Activated CD4-positive, alpha-beta T cell treated with anti-CD3 and anti-CD28 coated beads, Interleukin-2, Interleukin-4, amounts not matched to agents 100 ng/mL and 50 ng/mL, durations not matched to agents 16 hours and 8 hours (primary cell): ENCODE measurements around the gene IGF2.

Experiments
- DNase-seq: peaks from one replicate; pipeline ENCODE4 v3.0.0-alpha.2; 2020; ENCODE audit warnings: low spot score

Gene IGF2

DNA sequence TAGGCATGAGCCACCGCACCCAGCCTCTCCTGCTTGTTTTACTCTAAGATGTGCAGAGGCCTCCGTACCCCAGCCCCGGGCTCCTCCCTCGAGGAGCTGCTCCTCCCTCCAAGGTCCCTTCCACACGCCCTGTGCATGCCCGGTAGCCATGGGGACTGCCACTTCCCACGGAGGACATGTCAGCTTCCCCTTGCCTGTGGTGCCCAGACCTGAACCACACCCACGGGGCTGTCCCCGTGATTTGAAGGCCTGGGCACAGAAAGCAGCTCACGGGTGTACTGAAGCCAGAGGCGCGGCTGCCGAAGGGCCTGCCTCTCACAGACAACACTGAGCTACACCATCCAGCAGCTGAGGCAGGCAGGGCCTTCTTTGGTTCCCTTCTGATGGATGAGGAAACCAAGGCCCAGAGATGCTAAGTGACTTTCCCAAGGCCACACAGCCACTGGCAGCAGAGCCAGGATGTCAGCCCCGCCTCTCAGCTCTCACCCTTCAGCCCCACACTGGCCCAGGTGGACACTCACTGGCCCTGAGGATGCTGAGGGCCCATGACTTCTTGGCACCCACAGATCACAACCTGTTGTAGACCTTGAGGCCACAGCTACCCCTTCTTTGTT is 14.5 kb upstream of the IGF2 start:
- no peak for DNase-seq

DNA sequence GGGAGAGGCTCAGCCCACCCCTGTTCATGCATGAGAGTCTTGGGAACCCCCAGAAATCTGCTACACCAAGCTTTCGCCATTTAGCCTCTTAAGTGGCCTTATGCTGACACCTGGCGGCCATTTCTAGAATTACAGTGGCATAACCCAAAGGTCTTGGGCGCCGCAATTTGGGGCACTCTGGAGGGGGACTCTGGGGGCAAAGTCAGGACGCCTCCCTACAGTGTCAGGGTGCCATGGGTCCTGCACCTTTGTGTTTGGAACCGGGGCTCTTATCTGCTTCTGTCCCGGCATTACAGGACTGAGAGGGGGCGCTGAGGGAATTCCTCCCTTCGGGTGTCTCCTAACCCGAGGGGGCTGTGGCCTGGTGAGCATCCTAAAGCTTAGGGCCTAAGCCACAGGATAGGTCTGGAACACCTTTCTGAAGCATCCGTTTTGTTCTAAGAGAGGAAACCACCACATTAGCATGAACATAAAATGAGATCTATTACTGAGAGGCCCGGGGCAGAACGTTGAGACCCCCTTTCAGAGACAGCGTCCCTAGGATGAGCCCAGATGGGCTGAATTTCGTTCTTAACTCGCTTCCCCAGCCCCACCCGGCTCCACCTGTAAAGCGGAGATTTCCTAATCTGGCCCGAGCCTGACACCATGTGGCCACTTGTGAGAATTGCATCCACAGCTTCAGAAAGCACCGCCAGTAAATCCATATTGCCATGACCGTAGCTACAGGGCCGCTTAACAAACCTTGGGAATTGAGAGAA is 12.5 kb upstream of the IGF2 start:
- peak; percentile 78 for DNase-seq

DNA sequence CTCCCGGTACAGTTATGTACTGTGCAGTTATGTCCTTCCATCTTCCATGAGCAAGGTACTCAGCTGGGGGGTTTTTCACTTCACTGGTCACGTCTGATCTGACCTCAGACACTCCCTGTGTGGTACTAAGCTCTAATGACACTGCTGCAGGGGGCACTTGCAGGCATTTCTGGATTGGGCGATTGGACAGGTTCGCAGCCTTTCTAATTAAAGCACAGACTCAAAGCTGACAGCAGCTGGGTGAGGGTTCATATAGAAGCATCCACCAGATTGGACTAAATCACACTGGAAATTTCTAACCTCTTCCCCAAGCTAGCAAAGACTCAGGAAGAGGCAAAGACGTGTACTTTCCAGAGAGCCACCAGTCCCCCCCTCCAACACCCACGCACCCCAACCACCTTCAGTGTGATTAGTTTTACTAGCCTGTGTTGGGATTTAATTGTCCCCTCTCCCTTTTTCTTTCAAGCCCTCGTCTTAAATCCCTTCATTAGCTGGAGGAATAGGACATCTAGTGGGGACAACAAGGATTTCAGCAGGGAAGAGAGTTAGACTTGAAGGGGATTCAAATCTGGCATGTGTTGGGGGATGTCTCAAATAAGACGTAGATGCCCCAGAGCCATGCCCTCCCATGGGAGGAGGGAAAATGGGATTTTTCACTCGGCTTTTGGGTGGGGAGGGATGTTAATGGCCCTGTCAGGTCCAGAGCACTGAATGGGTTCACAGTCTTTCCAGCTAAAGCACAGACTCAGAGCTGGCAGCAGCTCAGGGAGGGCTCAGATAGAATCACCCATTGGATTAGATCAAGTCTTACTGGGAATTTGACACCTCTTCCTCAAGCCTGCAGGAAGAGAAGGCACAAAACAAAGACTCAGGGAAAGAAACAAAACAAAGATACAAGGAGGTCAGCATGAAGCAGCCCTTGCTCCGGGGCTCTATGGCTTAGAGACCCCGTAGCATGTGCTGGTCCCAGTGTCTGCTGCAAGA is 11.0 kb upstream of the IGF2 start:
- DNase-seq: no peak

DNA sequence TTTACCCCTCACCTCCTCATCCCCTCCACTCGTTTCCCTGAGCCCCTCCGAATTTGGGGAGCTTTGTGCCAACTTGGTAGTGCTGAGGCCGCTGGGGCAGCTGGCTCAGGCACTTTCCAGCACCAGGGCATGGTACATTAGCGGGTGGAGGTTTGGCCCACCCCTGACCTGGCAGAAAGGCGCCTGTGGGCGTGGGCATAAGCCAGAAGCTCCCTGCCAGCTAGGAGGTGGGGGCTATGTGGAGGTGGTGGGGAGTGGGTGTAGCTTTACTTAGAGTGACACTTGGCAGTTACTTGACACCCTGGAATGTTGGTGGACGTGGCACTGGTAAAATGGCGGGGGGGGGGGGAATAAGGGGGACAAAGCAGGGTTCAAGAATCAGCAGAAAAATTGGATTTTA is 10.3 kb upstream of the IGF2 start:
- DNase-seq: no peak

DNA sequence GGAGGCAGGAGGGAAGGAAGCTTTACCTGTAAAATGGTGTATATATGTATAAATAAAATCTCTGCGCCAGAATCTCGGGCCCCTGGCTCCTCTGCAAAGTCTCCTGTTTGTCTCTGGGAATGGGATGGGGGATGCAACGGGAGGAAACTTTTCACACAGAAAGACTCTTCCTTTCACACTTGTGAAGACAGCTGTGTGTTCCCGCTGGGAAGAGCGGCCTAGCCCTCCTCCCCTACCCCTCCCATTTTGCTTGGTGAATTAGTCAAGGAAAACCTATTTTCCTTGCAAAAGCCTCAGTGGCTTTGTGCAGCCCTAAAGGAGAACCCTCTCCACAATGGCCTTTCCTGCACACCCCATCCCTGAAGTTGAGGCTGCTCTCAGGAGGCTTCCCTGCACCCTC is 9.4 kb upstream of the IGF2 start:
- DNase-seq: no peak

DNA sequence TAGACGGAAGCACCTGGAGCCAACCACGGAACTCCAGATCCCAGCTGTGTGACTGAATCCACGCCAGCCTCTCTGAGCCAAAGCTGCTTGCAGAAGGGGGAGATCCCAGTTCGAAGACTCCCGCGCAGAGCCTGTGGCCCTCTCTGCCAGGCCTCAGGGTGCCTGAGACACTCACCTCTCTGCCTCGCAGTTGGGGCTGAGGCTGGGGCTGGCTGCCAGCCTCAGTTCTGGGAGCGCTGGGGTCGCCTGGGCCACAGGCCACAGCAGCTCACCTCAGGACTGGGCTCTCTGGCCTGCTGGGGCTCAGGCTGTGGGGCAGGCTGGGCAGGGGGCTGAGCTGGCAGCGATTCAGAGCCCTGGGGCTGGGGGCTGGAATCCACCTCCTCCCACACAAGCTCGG is 8.2 kb upstream of the IGF2 start:
- DNase-seq: no peak

DNA sequence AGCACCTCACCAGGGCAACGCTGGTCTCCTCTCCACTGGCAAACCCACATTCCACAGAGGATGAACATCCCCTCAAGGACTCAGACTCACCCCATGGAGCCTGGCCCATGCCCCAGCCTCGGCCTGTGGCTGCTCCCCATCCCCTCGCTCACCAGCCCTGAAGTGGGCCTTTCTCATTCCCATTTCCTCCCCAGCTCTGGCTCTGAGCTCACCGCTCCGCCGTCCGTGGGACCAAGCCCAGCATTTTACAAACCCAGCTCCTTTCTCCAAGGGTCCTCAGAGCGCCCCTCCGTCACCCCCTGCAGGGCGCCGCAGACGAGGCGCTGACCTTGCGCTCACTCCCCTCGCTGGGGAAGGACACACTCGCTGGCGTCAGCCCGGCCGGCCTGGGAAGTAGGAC is 6.9 kb upstream of the IGF2 start:
- DNase-seq: no peak

DNA sequence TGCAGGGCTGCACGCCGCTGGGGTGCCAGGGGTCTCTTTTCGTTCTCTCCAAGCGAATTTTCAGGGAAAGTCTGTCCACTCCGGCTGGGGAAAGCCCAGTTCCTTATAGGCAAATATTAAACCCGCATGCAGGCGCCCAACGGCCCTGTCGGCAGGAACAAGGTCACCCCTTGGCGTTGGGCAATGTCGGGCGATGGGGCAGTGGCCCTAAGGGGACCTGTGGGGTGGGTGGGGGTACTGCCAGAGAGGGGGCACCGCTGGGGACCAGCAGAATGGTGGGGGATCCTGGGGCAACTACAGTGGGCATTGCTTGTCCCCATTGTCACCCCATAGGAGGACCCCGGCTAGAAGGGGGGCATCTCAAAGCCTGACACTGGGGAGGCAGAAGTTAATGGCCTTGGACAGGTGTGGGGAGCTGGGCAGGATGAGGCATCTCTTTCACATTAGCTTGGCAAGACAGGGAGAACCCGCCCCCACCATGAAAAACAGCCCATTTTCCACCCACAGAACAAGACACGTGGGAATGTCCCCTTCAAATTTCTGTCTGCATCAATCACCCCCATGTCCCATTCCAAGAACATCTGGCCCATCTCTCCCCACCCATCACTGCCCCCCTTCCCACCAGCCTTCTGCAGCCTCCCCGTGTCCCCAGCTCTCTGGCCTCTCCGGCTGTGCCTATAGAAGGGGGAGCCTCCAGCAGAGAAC is 5.5 kb upstream of the IGF2 start:
- no peak for DNase-seq

DNA sequence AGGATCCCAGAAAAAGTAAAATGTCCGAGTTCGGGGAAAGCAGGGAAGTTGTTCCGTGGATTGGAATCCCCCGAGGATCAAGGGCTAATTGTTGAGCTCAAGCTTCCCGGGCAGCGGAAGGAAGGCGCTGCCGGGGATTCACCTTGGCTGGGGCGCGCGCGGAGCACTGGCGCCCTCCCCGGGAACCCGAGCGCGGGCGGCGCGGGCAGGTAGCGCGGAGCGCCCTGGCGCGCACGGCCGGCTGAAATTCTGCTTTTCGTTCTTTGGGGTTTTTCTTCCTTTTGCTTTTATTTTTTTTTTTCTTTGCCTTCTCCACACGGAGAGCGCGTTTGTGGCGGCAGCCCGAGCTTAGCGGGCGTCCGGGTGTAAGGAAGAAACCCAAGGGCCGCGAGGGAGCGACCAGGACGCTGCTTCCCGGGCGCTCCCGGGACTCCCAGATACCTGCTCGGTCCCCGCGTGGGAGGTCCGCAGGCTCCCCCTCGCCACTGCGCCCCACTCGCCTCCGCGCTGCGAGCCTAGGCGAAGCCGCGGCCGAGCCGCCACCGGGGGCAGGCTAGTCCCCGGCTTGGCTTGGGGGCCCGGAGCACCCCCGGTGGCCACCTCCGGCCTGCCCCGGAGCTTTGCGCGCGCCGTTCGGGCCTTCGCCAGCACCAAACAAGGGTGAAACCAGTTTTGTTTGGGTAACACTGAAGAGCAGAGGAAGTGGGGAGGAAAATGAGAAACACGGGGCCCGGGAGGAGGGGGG is 4.8 kb upstream of the IGF2 start:
- no peak for DNase-seq

DNA sequence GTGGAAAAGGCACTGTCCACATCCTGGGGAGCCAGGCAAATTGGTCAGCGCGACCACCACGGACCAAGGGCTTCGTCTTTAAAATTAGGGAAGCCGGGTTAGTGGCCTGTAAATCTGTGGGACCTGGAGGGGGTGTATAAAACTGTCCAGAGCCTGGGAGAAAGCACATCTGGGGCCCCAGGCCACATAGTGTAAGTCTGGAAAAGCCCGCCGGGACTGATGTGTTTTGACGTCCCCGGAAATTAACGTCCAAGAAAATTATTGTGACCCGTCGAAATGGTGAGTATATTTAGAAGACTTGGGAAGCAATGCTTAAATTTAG is 4.2 kb upstream of the IGF2 start:
- DNase-seq: no peak

DNA sequence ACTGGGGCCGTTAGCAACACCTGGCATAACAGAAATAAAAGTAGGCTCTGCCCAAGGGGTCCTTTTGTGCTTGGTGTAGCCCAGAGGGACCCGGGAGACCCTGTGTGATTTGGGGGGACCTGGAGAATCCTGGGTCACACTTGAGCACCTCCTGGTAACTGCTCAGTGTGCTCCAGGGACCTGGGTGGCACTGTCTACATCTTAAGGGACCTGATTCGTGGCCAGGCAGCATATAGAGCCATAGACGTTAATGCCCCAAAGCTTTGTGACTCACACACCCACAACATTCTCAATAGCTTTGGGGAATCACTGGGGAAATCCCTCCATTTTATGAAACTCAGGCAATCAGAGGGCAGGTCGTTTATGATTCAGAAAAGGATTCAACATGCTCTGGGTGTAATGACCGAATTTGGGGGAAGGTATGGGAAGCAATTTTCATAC is 3.6 kb upstream of the IGF2 start:
- DNase-seq: peak; percentile 69

DNA sequence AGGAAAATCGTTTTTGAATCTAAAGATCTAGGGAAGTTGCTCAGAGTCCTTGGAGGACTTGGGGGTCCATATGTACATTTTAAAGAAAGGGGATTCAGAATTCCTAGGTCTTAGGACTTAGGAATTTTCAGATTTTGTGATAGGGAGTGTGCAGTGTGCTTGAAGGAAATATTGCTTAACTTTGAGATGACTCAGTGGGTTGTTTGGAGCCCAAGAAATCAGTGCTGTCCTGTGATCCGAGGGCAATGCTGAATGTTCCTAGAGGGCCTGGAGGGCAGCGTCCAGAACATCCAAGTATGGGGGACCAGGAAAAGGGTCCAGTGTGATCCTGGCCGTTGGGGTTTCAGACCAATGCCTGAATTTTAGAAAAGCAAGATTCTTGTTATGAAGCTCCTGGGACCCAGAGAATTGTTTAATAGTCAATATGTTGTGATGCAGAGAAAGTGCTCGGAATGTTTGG is 3.1 kb upstream of the IGF2 start:
- no peak for DNase-seq

DNA sequence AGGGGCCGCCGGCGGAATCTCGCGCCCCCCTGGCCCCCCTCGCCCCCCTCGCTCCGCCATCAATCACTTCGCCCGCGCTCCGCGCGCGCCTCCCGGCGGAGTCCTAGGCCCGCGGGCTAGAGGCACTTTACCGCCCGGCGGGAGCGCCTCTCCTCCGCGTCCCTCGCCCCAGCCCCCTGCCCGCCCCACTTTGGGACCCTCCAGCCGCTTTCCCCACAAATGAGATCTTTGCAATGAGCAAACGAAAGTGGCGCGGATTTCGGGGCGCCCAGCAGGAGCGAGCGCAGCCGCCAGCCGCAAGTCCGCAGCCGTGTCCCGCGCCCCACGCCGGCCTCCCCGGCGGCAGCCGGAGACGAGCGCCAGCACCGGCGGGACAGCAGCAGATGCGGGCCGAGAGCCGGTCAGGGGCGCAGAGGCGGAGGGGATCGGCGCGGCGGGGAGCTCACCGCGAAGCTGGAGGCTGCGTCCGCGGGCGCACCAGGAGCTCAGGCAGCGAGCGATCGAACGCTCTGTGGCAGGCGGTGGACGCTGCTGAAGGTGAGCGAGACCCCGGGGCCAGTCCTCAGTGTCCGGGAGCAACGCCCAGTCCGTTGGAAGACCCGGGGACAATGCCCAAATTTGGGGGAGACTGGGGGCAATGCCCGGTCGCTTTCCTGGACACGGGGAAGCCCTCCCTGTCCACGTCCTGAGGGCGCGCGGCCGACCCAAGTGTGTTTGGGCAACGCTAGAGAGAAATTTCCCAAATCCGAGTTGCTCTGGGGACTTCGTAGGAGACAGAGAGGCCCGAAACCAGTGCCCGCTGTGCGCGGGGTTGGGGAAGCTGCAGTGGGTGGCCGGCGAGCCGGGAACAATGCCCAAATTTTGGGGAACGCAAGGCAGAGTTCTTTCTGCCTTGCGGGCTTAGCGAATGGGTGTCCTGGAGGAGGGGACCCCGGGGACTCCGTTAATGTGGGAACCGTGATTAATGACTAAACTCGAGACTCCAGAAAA is 1.5 kb upstream of the IGF2 start:
- DNase-seq: no peak

DNA sequence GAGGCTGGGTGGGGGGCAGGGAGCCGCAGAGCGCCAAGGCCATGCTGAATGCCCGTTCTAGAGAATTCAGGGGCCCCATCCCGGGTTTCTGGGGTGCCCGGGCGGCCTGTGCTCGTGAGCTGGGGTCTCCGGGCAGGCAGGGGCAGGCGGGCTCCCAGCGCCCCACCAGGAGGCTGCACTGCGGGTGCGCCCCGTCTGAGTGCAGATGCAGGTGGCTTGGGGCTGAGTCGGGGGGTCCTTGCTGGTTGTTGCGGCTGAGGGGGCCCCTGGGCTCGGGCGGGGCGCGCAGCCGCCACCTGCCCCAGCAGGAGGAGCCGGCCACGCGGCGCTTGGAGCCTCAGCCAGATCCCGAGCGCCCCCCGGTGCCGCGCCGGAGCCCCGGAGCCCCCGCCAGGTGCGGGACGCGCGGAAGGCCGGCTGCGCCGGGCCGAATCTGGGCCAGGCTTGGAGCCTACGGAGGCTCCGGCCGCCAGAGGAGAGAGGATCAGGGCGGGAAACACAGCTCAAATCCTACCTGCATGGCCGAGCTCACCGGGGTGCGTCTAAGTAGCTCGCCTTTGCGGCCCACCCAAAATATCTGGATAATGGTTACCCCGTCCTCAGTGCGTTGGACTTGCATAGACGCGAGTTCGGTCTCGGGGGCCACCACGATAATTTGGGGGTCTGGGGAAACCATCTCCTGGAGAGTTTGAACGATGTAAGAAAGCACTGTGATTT is 590 bp upstream of the IGF2 start:
- no peak for DNase-seq

DNA sequence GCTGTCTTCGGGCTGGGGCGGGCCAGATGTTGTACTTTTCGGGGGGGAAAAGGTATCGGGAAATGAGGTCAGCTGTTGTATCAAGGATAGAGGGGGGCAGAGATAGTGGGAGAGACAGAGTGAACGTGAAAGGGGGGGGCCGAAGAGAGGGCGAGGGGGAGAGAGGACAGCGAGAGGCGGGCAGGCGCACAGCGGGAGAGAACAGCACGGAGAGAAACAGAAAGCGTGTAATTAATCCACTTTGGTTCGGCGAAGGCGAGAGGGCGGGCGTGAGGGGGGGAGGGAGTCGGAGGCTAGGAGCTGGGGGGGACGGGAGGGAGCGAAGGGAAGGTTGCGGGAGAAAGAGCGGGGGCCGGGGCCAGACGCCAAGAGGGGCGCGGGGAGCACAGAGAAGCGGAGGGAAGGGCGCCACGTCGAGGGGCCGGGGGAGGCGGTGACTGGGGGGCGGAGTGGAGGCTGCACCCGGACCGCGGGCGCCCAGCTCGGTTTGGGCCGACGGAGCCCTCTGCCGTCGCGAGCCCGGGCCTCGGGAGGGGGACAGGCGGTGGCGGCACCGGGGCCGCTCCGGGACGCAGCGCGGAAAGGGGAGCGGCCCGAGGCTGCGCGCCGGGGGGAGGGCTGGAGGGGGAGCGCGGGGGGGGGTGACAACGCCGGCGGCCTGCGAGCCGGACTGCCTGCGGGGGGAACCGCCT is 612 bp downstream of the IGF2 start:
- DNase-seq: no peak

DNA sequence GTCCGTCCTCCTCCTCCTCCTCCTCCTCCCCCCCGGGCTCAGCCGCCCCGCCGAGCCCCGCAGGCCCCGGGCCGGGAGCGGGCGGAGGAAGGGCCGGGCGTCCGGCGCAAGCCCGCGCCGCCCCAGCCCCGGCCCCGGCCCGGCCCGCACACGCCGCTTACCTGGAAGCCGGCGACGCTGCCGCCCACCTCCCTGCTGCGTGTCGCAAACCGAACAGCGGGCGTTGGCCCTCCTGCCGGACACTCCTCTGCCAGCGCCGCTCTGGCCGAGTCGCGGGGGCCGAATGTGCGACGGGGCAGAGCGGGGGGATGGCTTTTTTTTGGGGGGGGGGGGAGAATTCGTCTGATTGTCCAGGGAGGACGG is 1.1 kb downstream of the IGF2 start:
- DNase-seq: no peak

DNA sequence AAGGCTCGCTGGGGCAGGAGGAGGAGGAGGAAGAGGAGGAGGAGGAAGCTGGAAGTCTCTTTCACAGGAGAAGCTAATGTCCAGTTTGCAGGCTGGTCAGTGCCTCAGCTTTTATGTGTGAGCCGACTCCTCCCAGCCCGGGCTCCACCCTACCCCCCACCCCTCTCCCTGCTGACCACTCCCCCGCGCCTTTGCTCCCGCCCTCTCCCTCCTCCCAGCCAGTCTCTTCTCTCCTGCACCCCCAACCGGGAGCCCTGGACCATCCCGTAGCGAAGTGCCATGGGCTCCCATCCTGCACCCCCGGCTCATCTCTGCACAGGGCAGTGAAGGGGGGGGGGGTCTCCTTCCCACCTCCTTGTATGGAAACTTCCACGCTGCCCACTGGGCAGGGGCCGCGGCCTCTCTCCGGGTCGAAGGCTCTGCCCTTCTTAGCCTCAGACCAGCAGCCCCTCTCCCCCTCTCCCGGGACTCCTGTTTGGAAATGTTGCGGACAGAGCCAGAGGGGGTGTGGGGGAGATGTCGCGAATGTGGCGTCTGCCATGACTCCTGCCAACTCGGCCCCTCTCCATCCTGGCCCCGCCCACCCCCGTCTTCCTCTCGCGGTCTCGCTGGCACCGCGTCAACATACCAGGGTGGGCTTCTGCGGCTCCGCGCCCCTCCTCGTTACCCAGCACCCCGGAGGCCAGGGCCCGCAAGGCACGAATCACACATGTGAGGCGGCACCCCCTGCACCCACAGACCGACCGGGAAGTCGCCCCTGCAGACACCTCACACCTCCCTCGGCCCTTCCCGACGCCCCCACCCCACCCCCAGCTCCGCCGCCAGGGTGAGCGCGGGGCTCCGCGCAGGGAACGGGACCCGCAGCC is 1.8 kb downstream of the IGF2 start:
- DNase-seq: no peak

DNA sequence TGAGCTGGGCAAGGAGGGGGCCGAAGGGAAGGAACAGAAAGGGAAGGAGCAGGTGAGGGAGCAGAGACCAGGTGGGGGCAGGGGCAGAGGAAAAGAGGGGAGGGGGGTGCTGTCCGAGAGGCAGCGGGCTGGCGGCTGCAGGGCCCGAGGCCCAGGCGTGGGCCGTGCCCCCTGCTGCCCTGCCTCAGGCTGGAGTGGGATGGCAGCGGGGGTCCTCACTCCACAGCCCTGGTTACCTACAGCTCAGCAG is 2.3 kb downstream of the IGF2 start:
- no peak for DNase-seq
